A673 (cell line): ENCODE measurements around the gene RNASET2. TPM values are rescaled to one million over a fixed set of nuclear protein-coding genes. Genes with fewer than 3 reads are reported as not detected.

ENCODE experiments used
- BruUV-seq: library from RNA; stranded (reverse); fragments of 400-500 nt; replicated peaks from 2 replicates; lab custom pipeline; 2021; lab: Mats Ljungman, UMichigan
- CTCF ChIA-PET: fragments of 300-600 bp; sonication (Branson Sonifier 250); formaldehyde crosslinking; loops from one replicate; lab custom pipeline; 2022; ENCODE audit warnings: antibody characterized with exemption; lab: Charles Lee
- POLR2A ChIA-PET: fragments of 300-600 bp; sonication (Branson Sonifier 250); formaldehyde crosslinking; loops from one replicate; lab custom pipeline; 2022; ENCODE audit warnings: antibody characterized with exemption; ENCODE audit not compliant: low non-redundant PET; lab: Charles Lee
- DNase-seq: peaks from one replicate; pipeline ENCODE4 v3.0.0-alpha.2; 2015; ENCODE audit warnings: low spot score
- H3K27ac ChIP-seq: fragments of 200-600 bp; sonication (generic); 2 replicates; pipeline ENCODE4 v1.5.1; 2016; ENCODE audit warnings: mixed run types, low read depth, mild to moderate bottlenecking, mixed read lengths, antibody characterized with exemption, low read length; ENCODE audit not compliant: poor library complexity, severe bottlenecking
- H3K27me3 ChIP-seq: fragments of 200-600 bp; sonication (generic); replicated peaks from 2 replicates; pipeline ENCODE4 v1.6.1; 2017; ENCODE audit warnings: mixed run types, low read depth, mild to moderate bottlenecking, mixed read lengths, antibody characterized with exemption, low read length; ENCODE audit not compliant: insufficient read depth, poor library complexity
- H3K36me3 ChIP-seq: fragments of 200-600 bp; sonication (generic); 2 replicates; pipeline ENCODE4 v1.6.1; 2016; ENCODE audit warnings: mixed run types, mild to moderate bottlenecking, mixed read lengths, antibody characterized with exemption, low read length; ENCODE audit not compliant: insufficient read depth, poor library complexity, severe bottlenecking
- H3K4me1 ChIP-seq: fragments of 200-600 bp; sonication (generic); 2 replicates; pipeline ENCODE4 v1.6.1; 2017; ENCODE audit warnings: mixed run types, mild to moderate bottlenecking, mixed read lengths, antibody characterized with exemption, low read length; ENCODE audit not compliant: insufficient read depth, poor library complexity, severe bottlenecking
- H3K4me3 ChIP-seq: fragments of 200-600 bp; sonication (generic); 2 replicates; pipeline ENCODE4 v1.5.1; 2016; ENCODE audit warnings: low read depth, mixed run types, mild to moderate bottlenecking, mixed read lengths, low read length; ENCODE audit not compliant: poor library complexity, severe bottlenecking
- H3K9me3 ChIP-seq: fragments of 200-600 bp; sonication (generic); 2 replicates; pipeline ENCODE4 v1.6.1; 2016; ENCODE audit warnings: mixed run types, low read depth, mild to moderate bottlenecking, mixed read lengths, antibody characterized with exemption, low read length; ENCODE audit not compliant: poor library complexity, severe bottlenecking
- CTCF ChIP-seq: fragments of 300-800, 200-600 bp; sonication (generic); conservative IDR thresholded peaks from 2 replicates; pipeline ENCODE4 v1.5.1; 2017; ENCODE audit warnings: low read depth, mild to moderate bottlenecking, antibody characterized with exemption, low read length, moderate library complexity, mixed read lengths
- EZH2 ChIP-seq: fragments of 200-600 bp; sonication (generic); IDR thresholded peaks from 2 replicates; pipeline ENCODE4 v1.6.1; 2017; ENCODE audit warnings: borderline replicate concordance, low read depth, mild to moderate bottlenecking, mixed read lengths, antibody characterized with exemption, low read length; ENCODE audit not compliant: poor library complexity, severe bottlenecking
- intact Hi-C: fragments of 100-400 bp; cut with micrococcal nuclease; formaldehyde crosslinking; loops from one replicate; pipeline ENCODE4 v1.10.0; 2022; ENCODE audit not compliant: unreplicated experiment
- total RNA-seq: library from RNA; stranded (reverse); gene quantifications from 2 replicates; pipeline ENCODE4 v1.2.3, GENCODE V29; 2021

Gene RNASET2
- total RNA-seq, 1 experiment from 2014 or later = 5.7 TPM

DNA sequence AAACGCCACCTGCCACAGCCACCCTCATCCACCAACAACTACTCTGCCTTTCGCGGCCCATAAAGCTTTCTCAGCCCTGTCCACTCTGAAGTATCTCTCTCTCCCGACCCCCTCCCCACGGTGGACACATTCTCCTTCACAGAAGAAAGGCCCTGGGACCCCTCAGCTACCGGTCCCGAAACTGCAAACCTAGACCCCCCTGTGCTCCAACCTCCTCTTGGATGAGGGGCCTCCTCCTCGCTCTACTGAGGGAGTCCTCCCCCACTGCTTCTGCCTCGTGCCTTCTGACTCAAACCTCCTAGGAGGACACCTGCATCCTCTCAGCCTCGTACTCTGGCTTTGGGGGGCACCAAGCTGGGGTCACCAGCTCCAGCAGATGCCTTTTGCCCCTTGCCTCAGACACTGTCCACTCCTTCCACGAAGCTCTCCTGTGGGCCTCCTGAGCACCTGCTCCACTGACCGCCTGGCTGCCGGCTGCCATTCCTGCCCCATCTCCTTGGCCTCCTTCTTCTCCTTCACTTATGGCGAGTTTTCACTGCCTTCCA lies 24.9 kb downstream of the RNASET2 start:
- POLR2A ChIA-PET = no interaction called here
- intact Hi-C loops = no loop called here
- no TSS peak for BruUV-seq
- DNase-seq = no peak
- CTCF ChIA-PET = no interaction called here
- Histone ChIP-seq H3K27me3 (no peaks in the 10 kb centered on the region), H3K36me3 (no peaks in the 10 kb centered on the region), H3K4me3 (no peak overlapping the region), H3K4me1 (no peaks in the 10 kb centered on the region), H3K9me3 (no peaks in the 10 kb centered on the region), H3K27ac (no peak overlapping the region)
- TF ChIP-seq CTCF (no peak), EZH2 (no peak)

DNA sequence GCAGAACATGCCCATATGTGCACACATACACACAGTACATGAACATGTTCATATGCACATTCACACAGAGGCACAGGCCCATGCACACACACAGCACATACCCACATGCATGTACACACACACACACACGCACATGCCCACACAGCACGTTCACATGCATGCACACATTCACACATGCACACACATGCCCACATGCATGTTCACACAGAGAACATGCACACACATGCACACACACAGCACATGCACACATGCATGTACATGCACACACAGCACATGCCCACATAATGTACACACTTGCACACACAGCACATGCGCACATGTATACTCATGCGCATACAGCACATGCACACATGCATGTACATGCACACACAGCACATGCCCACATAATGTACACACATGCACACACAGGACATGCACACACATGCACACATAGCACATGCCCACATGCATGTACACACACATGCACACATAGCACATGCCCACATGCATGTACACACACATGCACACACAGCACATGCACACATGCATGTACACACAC lies 25.9 kb downstream of the RNASET2 start:
- DNase-seq = no peak
- Histone ChIP-seq H3K9me3 (no peaks in the 10 kb centered on the region), H3K27me3 (no peaks in the 10 kb centered on the region), H3K36me3 (no peaks in the 10 kb centered on the region), H3K27ac (no peak overlapping the region), H3K4me1 (no peaks in the 10 kb centered on the region), H3K4me3 (no peak overlapping the region)
- POLR2A ChIA-PET = no interaction called here
- intact Hi-C loops = no loop called here
- no peak for TF ChIP-seq EZH2
- no peak for TF ChIP-seq CTCF
- CTCF ChIA-PET = no interaction called here
- no TSS peak for BruUV-seq

DNA sequence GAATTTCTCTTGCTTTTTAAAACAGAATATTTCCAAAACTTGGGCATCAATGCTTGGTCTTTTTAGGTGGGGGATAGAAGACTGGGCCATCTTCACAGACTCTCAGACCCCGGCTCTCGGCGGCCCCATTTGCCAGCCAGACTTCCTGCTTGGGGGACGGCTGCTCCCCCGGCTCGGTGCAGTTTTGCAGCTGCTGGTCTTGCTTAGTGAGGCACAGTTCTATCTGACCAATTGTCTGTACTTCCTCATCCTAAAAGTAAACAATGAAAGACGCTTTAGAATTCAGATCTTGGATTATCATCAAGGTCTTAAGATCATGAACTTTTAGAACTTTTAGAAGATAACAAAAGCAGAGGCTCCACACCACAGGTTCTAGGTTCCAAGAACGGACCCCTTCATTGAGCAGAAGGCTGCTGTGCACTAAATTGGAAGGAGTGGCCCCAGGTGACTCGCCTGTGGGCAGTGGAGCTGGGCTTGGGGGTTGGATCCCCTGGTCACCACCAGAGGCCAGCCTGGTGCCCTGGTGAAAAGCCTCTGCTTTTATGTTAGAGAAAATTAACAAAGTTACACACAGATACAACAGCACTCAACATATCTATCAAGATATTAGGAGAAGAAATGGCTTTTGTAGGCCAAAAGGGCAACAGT lies 26.7 kb downstream of the RNASET2 start:
- Histone ChIP-seq H3K4me3 (no peak overlapping the region), H3K27ac (no peak overlapping the region), H3K36me3 (no peaks in the 10 kb centered on the region), H3K9me3 (no peaks in the 10 kb centered on the region), H3K27me3 (no peaks in the 10 kb centered on the region), H3K4me1 (no peaks in the 10 kb centered on the region)
- no peak for DNase-seq
- ChIA-PET CTCF (no interaction called here), POLR2A (no interaction called here)
- no TSS peak for BruUV-seq
- intact Hi-C loops = no loop called here
- no peak for TF ChIP-seq EZH2
- TF ChIP-seq CTCF = no peak
